HL-60 (cell line): ENCODE measurements around the gene KLHL7.

Experiments used
- CTCF ChIP-seq: IDR thresholded peaks from one replicate; pipeline ENCODE4 v1.5.1; 2011; ENCODE audit warnings: low read length, control low read depth, inconsistent platforms; ENCODE audit not compliant: insufficient read depth
- GABPA ChIP-seq: IDR thresholded peaks from 2 replicates; pipeline ENCODE4 v1.6.1; 2012; ENCODE audit warnings: low read depth
- POLR2AphosphoS5 ChIP-seq: IDR thresholded peaks from 2 replicates; pipeline ENCODE4 v1.6.1; 2012; ENCODE audit warnings: low read depth
- SPI1 ChIP-seq: IDR thresholded peaks from 2 replicates; pipeline ENCODE4 v1.6.1; 2012; ENCODE audit warnings: low read depth, mild to moderate bottlenecking, borderline replicate concordance

DNA sequence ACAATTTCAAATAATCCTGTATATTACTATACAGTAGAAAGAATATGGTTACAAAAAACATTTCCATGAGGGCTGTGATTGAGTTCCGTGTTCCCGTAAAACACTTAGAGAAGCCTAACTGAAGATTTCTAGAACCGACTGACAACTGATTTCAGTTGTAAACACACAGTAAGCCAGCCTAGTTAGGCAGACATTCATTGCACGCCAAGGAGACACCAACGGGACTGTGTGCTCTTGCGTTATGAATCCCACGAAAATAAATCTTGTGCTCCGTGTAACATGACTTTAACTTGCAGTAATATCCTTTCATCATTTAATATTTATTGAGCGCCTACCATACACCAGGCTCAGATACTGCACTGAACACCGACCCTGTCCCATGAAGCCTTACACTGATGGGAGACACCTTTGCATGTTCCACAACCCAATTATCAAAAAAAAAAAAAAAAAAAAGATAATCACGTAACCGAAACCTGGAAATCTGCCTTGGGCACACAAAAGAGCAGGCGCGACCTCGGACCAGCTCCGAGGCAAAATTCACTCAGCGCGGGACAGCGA is 420 bp upstream of the KLHL7 start:
- TF ChIP-seq CTCF = no peak
- TF ChIP-seq POLR2AphosphoS5 = no peak
- TF ChIP-seq SPI1 = no peak
- no peak for TF ChIP-seq GABPA
